GM21360 (cell line): ENCODE measurements around the gene B3GALNT2.
"Not testable (repeated sequence)": the region's sequence is repeated elsewhere in the genome, so short reads cannot be mapped to it uniquely, and the experiment has no call there.

Experiments
- ATAC-seq: cut with Tn5 transposase; IDR thresholded peaks from one replicate; pipeline ENCODE4 v1.9.1; 2021; ENCODE audit warnings: mild to moderate bottlenecking, moderate library complexity; ENCODE audit not compliant: unreplicated experiment

B3GALNT2 gene

GRCh38 chr1:235504122-235504493 is at the start of gene B3GALNT2:
B3GALNT2 (minus strand) TSS chr1:235504452; CDS start chr1:235504252, 200 bp downstream.
- ATAC-seq: peak; percentile 33

- no peak for ATAC-seq
These were observed 48.9 kb upstream of the B3GALNT2 start for GRCh38 chr1:235553112-235553551.

GRCh38 chr1:235552146-235552716 is 48.0 kb upstream of the B3GALNT2 start:
- ATAC-seq: no peak

GRCh38 chr1:235549351-235550139 is 45.3 kb upstream of the B3GALNT2 start:
- no peak for ATAC-seq

GRCh38 chr1:235546369-235547155 is 42.3 kb upstream of the B3GALNT2 start:
- ATAC-seq: not testable (repeated sequence)

GRCh38 chr1:235545292-235545930 is 41.2 kb upstream of the B3GALNT2 start:
- ATAC-seq: no peak

- ATAC-seq: not testable (repeated sequence)
These were observed 38.6 kb upstream of the B3GALNT2 start for GRCh38 chr1:235542845-235543244.

GRCh38 chr1:235533476-235534168 is 29.4 kb upstream of the B3GALNT2 start:
- ATAC-seq: no peak

- no peak for ATAC-seq
These were observed 28.1 kb upstream of the B3GALNT2 start for GRCh38 chr1:235532360-235532759.

- no peak for ATAC-seq
These were observed 23.1 kb upstream of the B3GALNT2 start for GRCh38 chr1:235527196-235527814.

GRCh38 chr1:235525314-235525713 is 21.1 kb upstream of the B3GALNT2 start:
- ATAC-seq: no peak

- no peak for ATAC-seq
These were observed 12.7 kb upstream of the B3GALNT2 start for GRCh38 chr1:235516862-235517446.

GRCh38 chr1:235515844-235516512 is 11.7 kb upstream of the B3GALNT2 start:
- ATAC-seq: no peak

GRCh38 chr1:235513495-235514366 is 9.5 kb upstream of the B3GALNT2 start:
- ATAC-seq: no peak

GRCh38 chr1:235511470-235512240 is 7.4 kb upstream of the B3GALNT2 start:
- no peak for ATAC-seq

GRCh38 chr1:235510823-235511222 is 6.6 kb upstream of the B3GALNT2 start:
- ATAC-seq: no peak

- ATAC-seq: no peak
These were observed 3.4 kb upstream of the B3GALNT2 start for GRCh38 chr1:235507623-235508022.
